Measurements from ENCODE around the gene EOLA1. TPM values are rescaled to one million over a fixed set of nuclear protein-coding genes. Genes with fewer than 3 reads are reported as not detected.
"Not testable (repeated sequence)": the region's sequence is repeated elsewhere in the genome, so short reads cannot be mapped to it uniquely, and the experiment has no call there.

The EOLA1 gene
- polyA plus RNA-seq, 2 donors = 11.1 to 13.0 TPM

GRCh38 chrX:149573456-149573855 is 32.6 kb downstream of the EOLA1 start:
- not testable (repeated sequence) for H3K4me1 ChIP-seq (ENCODE audit: control insufficient read depth in 2 of 2, insufficient read depth in 2 of 2, low read length in 1 of 2); H3K36me3 ChIP-seq (ENCODE audit: control insufficient read depth in 2 of 2, insufficient read depth in 2 of 2, low read length in 1 of 2); H3K27ac ChIP-seq (ENCODE audit: low read depth in 2 of 2, low read length in 1 of 2); H3K27me3 ChIP-seq (ENCODE audit: control insufficient read depth in 1 of 2, insufficient read depth in 2 of 2, low read length in 2 of 2); H3K9me3 ChIP-seq (ENCODE audit: control insufficient read depth in 2 of 2, insufficient read depth in 1 of 2, low read depth in 1 of 2, low read length in 1 of 2); H3K4me3 ChIP-seq (ENCODE audit: low read depth in 1 of 2, low read length in 2 of 2)
- WGBS, 2 donors = no CpG with 5 or more reads among the region's 1 CpG

GRCh38 chrX:149585631-149586030 is 44.8 kb downstream of the EOLA1 start:
- H3K9me3 ChIP-seq (ENCODE audit: control insufficient read depth in 2 of 2, insufficient read depth in 1 of 2, low read depth in 1 of 2, low read length in 1 of 2); H3K4me3 ChIP-seq (ENCODE audit: low read depth in 1 of 2, low read length in 2 of 2); H3K27ac ChIP-seq (ENCODE audit: low read depth in 2 of 2, low read length in 1 of 2); H3K27me3 ChIP-seq (ENCODE audit: control insufficient read depth in 1 of 2, insufficient read depth in 2 of 2, low read length in 2 of 2); H3K36me3 ChIP-seq (ENCODE audit: control insufficient read depth in 2 of 2, insufficient read depth in 2 of 2, low read length in 1 of 2); H3K4me1 ChIP-seq (ENCODE audit: control insufficient read depth in 2 of 2, insufficient read depth in 2 of 2, low read length in 1 of 2): not testable (repeated sequence)
- 90 to 94% methylated on average over 4 to 5 of the region's 17 CpGs for WGBS, 2 donors

- WGBS, 2 donors = no CpG with 5 or more reads among the region's 12 CpGs
- H3K27ac ChIP-seq (ENCODE audit: low read depth in 2 of 2, low read length in 1 of 2); H3K27me3 ChIP-seq (ENCODE audit: control insufficient read depth in 1 of 2, insufficient read depth in 2 of 2, low read length in 2 of 2); H3K4me1 ChIP-seq (ENCODE audit: control insufficient read depth in 2 of 2, insufficient read depth in 2 of 2, low read length in 1 of 2); H3K9me3 ChIP-seq (ENCODE audit: control insufficient read depth in 2 of 2, insufficient read depth in 1 of 2, low read depth in 1 of 2, low read length in 1 of 2); H3K36me3 ChIP-seq (ENCODE audit: control insufficient read depth in 2 of 2, insufficient read depth in 2 of 2, low read length in 1 of 2); H3K4me3 ChIP-seq (ENCODE audit: low read depth in 1 of 2, low read length in 2 of 2): not testable (repeated sequence)
Measured at GRCh38 chrX:149587359-149587758, 46.5 kb downstream of the EOLA1 start, which contains the start of gene MAGEA9B. Gene MAGEA9B (minus strand): TSS chrX:149587459. CDS start chrX:149583179, 4,280 bp downstream.

GRCh38 chrX:149590993-149591392 is 50.2 kb downstream of the EOLA1 start:
- H3K9me3 ChIP-seq (ENCODE audit: control insufficient read depth in 2 of 2, insufficient read depth in 1 of 2, low read depth in 1 of 2, low read length in 1 of 2); H3K4me3 ChIP-seq (ENCODE audit: low read depth in 1 of 2, low read length in 2 of 2); H3K27me3 ChIP-seq (ENCODE audit: control insufficient read depth in 1 of 2, insufficient read depth in 2 of 2, low read length in 2 of 2); H3K27ac ChIP-seq (ENCODE audit: low read depth in 2 of 2, low read length in 1 of 2); H3K36me3 ChIP-seq (ENCODE audit: control insufficient read depth in 2 of 2, insufficient read depth in 2 of 2, low read length in 1 of 2); H3K4me1 ChIP-seq (ENCODE audit: control insufficient read depth in 2 of 2, insufficient read depth in 2 of 2, low read length in 1 of 2): not testable (repeated sequence)
- no CpG with 5 or more reads among the region's 7 CpGs for WGBS, 2 donors

GRCh38 chrX:149595214-149595613 is 54.4 kb downstream of the EOLA1 start, which contains the start of gene HSFX2:
Gene HSFX2 (minus strand): TSS chrX:149595314. CDS start chrX:149594700, 614 bp downstream.
- not testable (repeated sequence) for H3K36me3 ChIP-seq (ENCODE audit: control insufficient read depth in 2 of 2, insufficient read depth in 2 of 2, low read length in 1 of 2); H3K4me3 ChIP-seq (ENCODE audit: low read depth in 1 of 2, low read length in 2 of 2); H3K4me1 ChIP-seq (ENCODE audit: control insufficient read depth in 2 of 2, insufficient read depth in 2 of 2, low read length in 1 of 2); H3K27ac ChIP-seq (ENCODE audit: low read depth in 2 of 2, low read length in 1 of 2); H3K27me3 ChIP-seq (ENCODE audit: control insufficient read depth in 1 of 2, insufficient read depth in 2 of 2, low read length in 2 of 2); H3K9me3 ChIP-seq (ENCODE audit: control insufficient read depth in 2 of 2, insufficient read depth in 1 of 2, low read depth in 1 of 2, low read length in 1 of 2)
- WGBS, 2 donors = no CpG with 5 or more reads among the region's 17 CpGs

- H3K4me1 ChIP-seq (ENCODE audit: control insufficient read depth in 2 of 2, insufficient read depth in 2 of 2, low read length in 1 of 2); H3K9me3 ChIP-seq (ENCODE audit: control insufficient read depth in 2 of 2, insufficient read depth in 1 of 2, low read depth in 1 of 2, low read length in 1 of 2); H3K27ac ChIP-seq (ENCODE audit: low read depth in 2 of 2, low read length in 1 of 2); H3K27me3 ChIP-seq (ENCODE audit: control insufficient read depth in 1 of 2, insufficient read depth in 2 of 2, low read length in 2 of 2); H3K4me3 ChIP-seq (ENCODE audit: low read depth in 1 of 2, low read length in 2 of 2); H3K36me3 ChIP-seq (ENCODE audit: control insufficient read depth in 2 of 2, insufficient read depth in 2 of 2, low read length in 1 of 2): not testable (repeated sequence)
- WGBS, 2 donors = no CpG with 5 or more reads among the region's 7 CpGs
Measured at GRCh38 chrX:149595943-149596342, 55.1 kb downstream of the EOLA1 start.

Other genes with a start within 250 kb of the EOLA1 start
- gene IDS, start 35.7 kb upstream of the EOLA1 start, polyA plus RNA-seq = 10 to 100 TPM; 20.9 to 21.4 TPM
- not detected for gene HSFX3, start 8.9 kb downstream of the EOLA1 start, polyA plus RNA-seq
- not detected for gene MAGEA9B, start 46.4 kb downstream of the EOLA1 start, polyA plus RNA-seq
- under 1 TPM; 0.21 to 0.26 TPM for gene HSFX2, start 54.3 kb downstream of the EOLA1 start, polyA plus RNA-seq
- gene TMEM185A, start 90.8 kb downstream of the EOLA1 start, polyA plus RNA-seq = 10 to 100 TPM; 10.9 to 11.1 TPM
- under 1 TPM; 0.04 to 0.18 TPM for gene MAGEA11, start 171.0 kb downstream of the EOLA1 start, polyA plus RNA-seq
- 1 to 10 TPM in 1 of 2 donors, under 1 TPM in 1; 0.51 to 1.4 TPM for gene HSFX1, start 233.1 kb downstream of the EOLA1 start, polyA plus RNA-seq
- gene MAGEA9, start 240.9 kb downstream of the EOLA1 start, polyA plus RNA-seq = not detected